MG63 (cell line): ENCODE data around the gene GNGT1. TPM values are rescaled to one million over a fixed set of nuclear protein-coding genes. Genes with fewer than 3 reads are reported as not detected.

Experiments used
- DNase-seq: peaks from one replicate; pipeline ENCODE4 v3.0.0-alpha.2; 2020
- H3K27me3 ChIP-seq: fragments of 250-450 bp; sonication (Bioruptor Pico); 2 replicates; pipeline ENCODE4 v1.5.1; 2020; ENCODE audit warnings: mild to moderate bottlenecking, moderate library complexity
- H3K36me3 ChIP-seq: fragments of 250-450 bp; sonication (Bioruptor Pico); 2 replicates; pipeline ENCODE4 v1.5.1; 2020; ENCODE audit warnings: mild to moderate bottlenecking, moderate library complexity
- H3K4me3 ChIP-seq: fragments of 250-450 bp; sonication (Bioruptor Pico); 2 replicates; pipeline ENCODE4 v1.5.1; 2020; ENCODE audit warnings: mild to moderate bottlenecking, moderate library complexity
- H3K9me3 ChIP-seq: fragments of 250-450 bp; sonication (Bioruptor Pico); 2 replicates; pipeline ENCODE4 v1.5.1; 2020; ENCODE audit warnings: mild to moderate bottlenecking, moderate library complexity
- total RNA-seq: library from RNA; depleted of rRNA; stranded (reverse); fragments of >200 nt; shearing (Covaris generic); gene quantifications from 2 replicates; pipeline ENCODE4 v1.2.3, GENCODE V29; 2014; ENCODE audit warnings: low replicate concordance

GNGT1 gene
- total RNA-seq, 1 experiment from 2014 or later: not detected

- H3K4me3 ChIP-seq: peak within 1 kb of the TSS; percentile 63
- peak; percentile 90 for DNase-seq
- no peaks in the 10 kb centered on the region for H3K27me3 ChIP-seq
- 0 out of 2 replicates have a peak, but pooled peaks cover 2% of the 10 kb centered on the region for H3K36me3 ChIP-seq
- no peaks in the 10 kb centered on the region for H3K9me3 ChIP-seq
Observed at GRCh38 chr7:93921607-93922566, 15.5 kb downstream of the GNGT1 start, which contains the start of gene GNG11. TSS of gene GNG11 (plus strand) at chr7:93921735. CDS start at chr7:93922138, 403 bp downstream.

- peak overlapping the region; percentile 63 for H3K4me3 ChIP-seq
- no peak for DNase-seq
- H3K27me3 ChIP-seq: no peaks in the 10 kb centered on the region
- no peaks in the 10 kb centered on the region for H3K9me3 ChIP-seq
- H3K36me3 ChIP-seq: 0 out of 2 replicates have a peak, but pooled peaks cover 2% of the 10 kb centered on the region
Observed at GRCh38 chr7:93923296-93923695, 16.9 kb downstream of the GNGT1 start.

- DNase-seq: no peak
- Histone ChIP-seq H3K9me3 (no peaks in the 10 kb centered on the region), H3K36me3 (0 out of 2 replicates have a peak, but pooled peaks cover 2% of the 10 kb centered on the region), H3K4me3 (peak overlapping the region; percentile 63), H3K27me3 (no peaks in the 10 kb centered on the region)
Observed at GRCh38 chr7:93923942-93924341, 17.6 kb downstream of the GNGT1 start.

GRCh38 chr7:93926800-93927199 lies 20.4 kb downstream of the GNGT1 start:
- no peaks in the 10 kb centered on the region for H3K9me3 ChIP-seq
- no peak overlapping the region for H3K4me3 ChIP-seq
- no peak for DNase-seq
- no peaks in the 10 kb centered on the region for H3K27me3 ChIP-seq
- H3K36me3 ChIP-seq: 0 out of 2 replicates have a peak, but pooled peaks cover 2% of the 10 kb centered on the region

- DNase-seq: no peak
- Histone ChIP-seq H3K36me3 (0 out of 2 replicates have a peak, but pooled peaks cover 2% of the 10 kb centered on the region), H3K4me3 (no peak overlapping the region), H3K9me3 (no peaks in the 10 kb centered on the region), H3K27me3 (no peaks in the 10 kb centered on the region)
Observed at GRCh38 chr7:93927585-93927984, 21.2 kb downstream of the GNGT1 start.

- H3K4me3 ChIP-seq: no peak overlapping the region
- DNase-seq: no peak
- H3K36me3 ChIP-seq: no peaks in the 10 kb centered on the region
- no peaks in the 10 kb centered on the region for H3K9me3 ChIP-seq
- H3K27me3 ChIP-seq: no peaks in the 10 kb centered on the region
Observed at GRCh38 chr7:93931655-93932054, 25.3 kb downstream of the GNGT1 start.

- DNase-seq: no peak
- Histone ChIP-seq H3K4me3 (no peak overlapping the region), H3K27me3 (no peaks in the 10 kb centered on the region), H3K36me3 (no peaks in the 10 kb centered on the region), H3K9me3 (no peaks in the 10 kb centered on the region)
Observed at GRCh38 chr7:93933156-93933555, 26.8 kb downstream of the GNGT1 start.

- no peak for DNase-seq
- H3K27me3 ChIP-seq: no peaks in the 10 kb centered on the region
- H3K36me3 ChIP-seq: no peaks in the 10 kb centered on the region
- H3K9me3 ChIP-seq: no peaks in the 10 kb centered on the region
- H3K4me3 ChIP-seq: no peak overlapping the region
Observed at GRCh38 chr7:93935102-93935501, 28.7 kb downstream of the GNGT1 start.

GRCh38 chr7:93937818-93938217 lies 31.5 kb downstream of the GNGT1 start:
- H3K27me3 ChIP-seq: no peaks in the 10 kb centered on the region
- H3K36me3 ChIP-seq: no peaks in the 10 kb centered on the region
- no peaks in the 10 kb centered on the region for H3K9me3 ChIP-seq
- DNase-seq: no peak
- no peak overlapping the region for H3K4me3 ChIP-seq

- Histone ChIP-seq H3K27me3 (no peaks in the 10 kb centered on the region), H3K9me3 (no peaks in the 10 kb centered on the region), H3K36me3 (no peaks in the 10 kb centered on the region), H3K4me3 (no peak overlapping the region)
- no peak for DNase-seq
Observed at GRCh38 chr7:93938293-93938692, 31.9 kb downstream of the GNGT1 start.

GRCh38 chr7:93941945-93942344 lies 35.6 kb downstream of the GNGT1 start:
- no peak for DNase-seq
- Histone ChIP-seq H3K27me3 (no peaks in the 10 kb centered on the region), H3K4me3 (no peak overlapping the region), H3K36me3 (no peaks in the 10 kb centered on the region), H3K9me3 (no peaks in the 10 kb centered on the region)

- H3K36me3 ChIP-seq: no peaks in the 10 kb centered on the region
- no peaks in the 10 kb centered on the region for H3K9me3 ChIP-seq
- no peaks in the 10 kb centered on the region for H3K27me3 ChIP-seq
- H3K4me3 ChIP-seq: no peak overlapping the region
- no peak for DNase-seq
Observed at GRCh38 chr7:93943816-93944540, 37.6 kb downstream of the GNGT1 start.

GRCh38 chr7:93944673-93945072 lies 38.3 kb downstream of the GNGT1 start:
- Histone ChIP-seq H3K27me3 (no peaks in the 10 kb centered on the region), H3K9me3 (no peaks in the 10 kb centered on the region), H3K4me3 (no peak overlapping the region), H3K36me3 (no peaks in the 10 kb centered on the region)
- no peak for DNase-seq

GRCh38 chr7:93945083-93945482 lies 38.7 kb downstream of the GNGT1 start:
- no peaks in the 10 kb centered on the region for H3K36me3 ChIP-seq
- DNase-seq: no peak
- no peak overlapping the region for H3K4me3 ChIP-seq
- no peaks in the 10 kb centered on the region for H3K27me3 ChIP-seq
- H3K9me3 ChIP-seq: no peaks in the 10 kb centered on the region

GRCh38 chr7:93945756-93946535 lies 39.6 kb downstream of the GNGT1 start:
- Histone ChIP-seq H3K27me3 (no peaks in the 10 kb centered on the region), H3K4me3 (no peak overlapping the region), H3K9me3 (no peaks in the 10 kb centered on the region), H3K36me3 (no peaks in the 10 kb centered on the region)
- DNase-seq: no peak

- Histone ChIP-seq H3K4me3 (no peak overlapping the region), H3K9me3 (no peaks in the 10 kb centered on the region), H3K27me3 (no peaks in the 10 kb centered on the region), H3K36me3 (no peaks in the 10 kb centered on the region)
- DNase-seq: no peak
Observed at GRCh38 chr7:93948106-93948505, 41.7 kb downstream of the GNGT1 start.

- no peak for DNase-seq
- no peak overlapping the region for H3K4me3 ChIP-seq
- no peaks in the 10 kb centered on the region for H3K9me3 ChIP-seq
- no peaks in the 10 kb centered on the region for H3K27me3 ChIP-seq
- no peaks in the 10 kb centered on the region for H3K36me3 ChIP-seq
Observed at GRCh38 chr7:93948873-93949272, 42.5 kb downstream of the GNGT1 start.
